GM18907 (cell line): ENCODE results near the gene HNRNPAB.

Experiments used
- ATAC-seq: cut with Tn5 transposase; IDR thresholded peaks from one replicate; pipeline ENCODE4 v1.9.1; 2021; ENCODE audit warnings: mild to moderate bottlenecking, moderate library complexity; ENCODE audit not compliant: unreplicated experiment

The HNRNPAB gene

GRCh38 chr5:178211095-178212048 is 7.0 kb downstream of the HNRNPAB start:
- ATAC-seq, result no peak

- ATAC-seq, result no peak
Measured at GRCh38 chr5:178212241-178213002, 8.1 kb downstream of the HNRNPAB start.

GRCh38 chr5:178213003-178213461 is 8.7 kb downstream of the HNRNPAB start:
- ATAC-seq, result no peak

GRCh38 chr5:178213748-178214151 is 9.4 kb downstream of the HNRNPAB start:
- no peak for ATAC-seq

GRCh38 chr5:178214160-178214803 is 9.9 kb downstream of the HNRNPAB start:
- no peak for ATAC-seq

- ATAC-seq, result no peak
Measured at GRCh38 chr5:178215280-178216002, 11.1 kb downstream of the HNRNPAB start.

GRCh38 chr5:178216088-178216534 is 11.8 kb downstream of the HNRNPAB start:
- no peak for ATAC-seq

- ATAC-seq, result no peak
Measured at GRCh38 chr5:178216779-178217178, 12.4 kb downstream of the HNRNPAB start.

GRCh38 chr5:178218237-178218776 is 14.0 kb downstream of the HNRNPAB start:
- no peak for ATAC-seq

GRCh38 chr5:178218827-178219226 is 14.5 kb downstream of the HNRNPAB start:
- ATAC-seq, result no peak

DNA sequence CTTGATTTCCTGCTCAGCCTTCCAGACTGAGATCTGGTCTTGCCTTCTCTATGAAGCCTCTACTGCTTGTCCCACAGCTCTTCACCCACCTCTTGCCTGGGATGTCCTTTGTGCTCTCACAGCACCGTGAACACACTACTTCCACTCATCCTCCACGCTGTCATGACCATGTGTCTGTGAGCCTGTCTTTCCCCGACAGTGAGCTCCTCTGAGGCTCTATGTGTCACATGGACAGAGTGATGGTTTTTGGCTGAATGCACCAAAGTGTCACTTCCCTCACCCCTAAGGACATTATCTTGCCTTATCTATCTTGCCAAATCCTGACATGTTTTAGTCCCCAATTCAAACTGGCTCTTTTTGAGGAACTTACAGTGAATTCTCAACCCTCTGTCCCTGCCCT is 16.9 kb downstream of the HNRNPAB start:
- ATAC-seq, result no peak

- ATAC-seq, result no peak
Measured at GRCh38 chr5:178221853-178222252, 17.5 kb downstream of the HNRNPAB start.

GRCh38 chr5:178222292-178222691 is 18.0 kb downstream of the HNRNPAB start:
- no peak for ATAC-seq

DNA sequence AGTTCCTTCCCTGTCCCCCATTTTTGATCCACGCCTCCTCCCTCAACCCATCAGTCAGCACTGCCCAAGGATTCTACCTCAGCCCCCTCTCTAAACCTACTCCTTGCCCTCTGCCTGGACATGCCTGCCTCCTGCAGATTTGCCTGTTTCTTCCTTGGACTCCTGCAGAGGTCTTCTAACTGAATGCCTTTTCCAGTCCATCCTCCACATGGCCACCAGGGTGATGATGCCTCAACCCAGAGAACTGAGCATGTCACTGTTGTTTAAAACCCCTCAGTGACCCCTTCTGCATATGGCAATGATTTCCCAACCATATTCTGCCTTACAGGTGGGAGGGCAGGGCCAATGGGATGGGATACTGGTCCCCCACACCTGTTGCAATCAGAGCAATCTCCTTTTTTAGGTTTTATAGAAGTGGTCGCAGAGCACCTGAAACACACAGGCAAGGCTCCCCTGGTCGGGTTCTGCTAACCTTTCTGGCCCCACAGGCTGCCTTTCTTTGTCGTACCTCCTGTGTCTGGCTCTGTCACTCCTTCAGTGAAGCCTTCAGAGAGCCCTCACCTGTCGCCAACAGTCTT is 19.0 kb downstream of the HNRNPAB start:
- no peak for ATAC-seq

DNA sequence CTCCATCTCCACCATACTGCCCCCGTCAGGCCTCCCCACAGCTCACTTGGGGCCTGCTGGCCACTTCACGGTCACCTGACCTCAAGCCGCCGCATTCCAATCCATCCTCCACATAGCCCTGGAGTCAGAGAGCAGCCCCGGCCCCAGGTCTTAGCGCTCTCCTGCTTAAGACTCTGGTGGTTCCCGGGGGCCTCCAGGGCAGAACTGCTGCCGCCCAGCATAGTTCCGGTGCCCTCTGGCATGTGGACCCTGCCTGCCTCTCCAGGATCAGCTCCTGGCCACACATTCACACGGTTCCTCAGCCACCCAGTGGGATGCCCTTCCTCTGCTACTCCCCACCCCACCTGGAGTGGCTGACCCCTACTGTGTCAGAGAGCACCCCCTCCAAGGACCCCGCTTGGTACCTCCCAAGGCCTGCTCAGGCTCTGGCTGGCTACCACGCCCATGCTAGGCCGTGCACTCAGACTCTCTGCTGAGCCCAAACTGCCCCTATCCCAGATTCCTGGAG is 19.5 kb downstream of the HNRNPAB start:
- no peak for ATAC-seq

- ATAC-seq, result no peak
Measured at GRCh38 chr5:178224403-178224802, 20.1 kb downstream of the HNRNPAB start.

DNA sequence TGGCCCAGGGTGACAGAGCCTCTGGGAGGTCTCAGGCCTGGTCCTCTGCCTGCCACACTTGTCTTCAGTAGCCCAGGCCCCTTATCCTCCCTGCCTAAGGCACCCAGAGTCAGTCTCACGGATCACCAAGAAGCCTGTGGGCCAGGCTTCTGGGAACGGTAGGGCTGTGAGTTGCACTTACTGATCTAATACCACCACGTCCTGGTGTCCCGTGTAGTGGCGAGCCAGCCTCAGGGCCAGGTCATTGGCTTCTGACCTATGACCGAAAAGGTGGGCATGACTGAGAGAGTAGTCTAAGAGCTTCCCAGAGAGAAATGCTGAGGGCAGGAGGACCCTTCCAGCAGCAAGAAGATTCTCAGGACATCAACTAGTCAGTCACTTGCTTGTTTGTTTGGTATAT is 20.8 kb downstream of the HNRNPAB start:
- no peak for ATAC-seq

DNA sequence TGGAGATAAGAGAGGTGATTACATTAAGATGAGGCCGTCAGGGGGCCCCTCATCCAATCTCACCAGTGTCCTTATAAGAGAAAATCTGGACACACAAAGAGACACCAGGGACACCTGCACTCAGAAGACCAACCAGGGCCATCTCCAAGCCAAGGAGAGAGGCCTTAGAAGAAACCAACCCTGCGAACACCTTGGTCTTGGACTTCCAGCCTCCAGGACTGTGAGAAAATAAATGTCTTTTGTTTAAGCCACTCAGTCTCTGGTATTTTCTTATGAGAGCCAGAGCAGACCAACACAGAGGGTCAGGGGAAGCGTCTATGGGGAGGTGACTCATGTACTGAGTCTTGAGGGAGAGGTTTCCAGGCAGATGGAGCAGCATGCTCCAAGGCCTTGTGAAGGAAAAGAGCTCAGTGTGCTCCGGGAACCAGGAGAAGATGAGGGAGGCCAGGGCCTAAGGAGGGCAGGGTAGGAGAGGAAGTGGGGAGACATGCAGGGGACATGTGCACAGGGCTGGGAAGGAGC is 22.9 kb downstream of the HNRNPAB start:
- no peak for ATAC-seq

- no peak for ATAC-seq
Measured at GRCh38 chr5:178227929-178228328, 23.6 kb downstream of the HNRNPAB start.
